Ishikawa (cell line): ENCODE results near the gene PRDM2.

ENCODE experiments used
- CEBPB ChIP-seq: IDR thresholded peaks from 2 replicates; pipeline ENCODE4 v1.6.1; 2012
- CREB1 ChIP-seq: IDR thresholded peaks from 2 replicates; pipeline ENCODE4 v1.6.1; 2012; ENCODE audit warnings: low read depth
- EP300 ChIP-seq: IDR thresholded peaks from 2 replicates; pipeline ENCODE4 v1.6.1; 2012; ENCODE audit warnings: borderline replicate concordance
- NFIC ChIP-seq: IDR thresholded peaks from 2 replicates; pipeline ENCODE4 v1.6.1; 2012
- RAD21 ChIP-seq: IDR thresholded peaks from 2 replicates; pipeline ENCODE4 v1.6.1; 2012; ENCODE audit warnings: low read depth
- TAF1 ChIP-seq: IDR thresholded peaks from 2 replicates; pipeline ENCODE4 v1.6.1; 2012; ENCODE audit warnings: low read depth, mild to moderate bottlenecking
- TCF12 ChIP-seq: IDR thresholded peaks from 2 replicates; pipeline ENCODE4 v1.6.1; 2012; ENCODE audit warnings: low read depth
- USF1 ChIP-seq: IDR thresholded peaks from 2 replicates; pipeline ENCODE4 v1.6.1; 2012
- TF ChIP-seq, protein P1 (sequence below): IDR thresholded peaks from 2 replicates; pipeline ENCODE4 v1.6.1; 2012; ENCODE audit warnings: low read depth, mild to moderate bottlenecking
- TF ChIP-seq, protein P2 (sequence below): IDR thresholded peaks from 2 replicates; pipeline ENCODE4 v1.6.1; 2012

GRCh38 chr1:13830616-13831280, 130.8 kb downstream of the PRDM2 start:
- TF ChIP-seq, protein P1, sequence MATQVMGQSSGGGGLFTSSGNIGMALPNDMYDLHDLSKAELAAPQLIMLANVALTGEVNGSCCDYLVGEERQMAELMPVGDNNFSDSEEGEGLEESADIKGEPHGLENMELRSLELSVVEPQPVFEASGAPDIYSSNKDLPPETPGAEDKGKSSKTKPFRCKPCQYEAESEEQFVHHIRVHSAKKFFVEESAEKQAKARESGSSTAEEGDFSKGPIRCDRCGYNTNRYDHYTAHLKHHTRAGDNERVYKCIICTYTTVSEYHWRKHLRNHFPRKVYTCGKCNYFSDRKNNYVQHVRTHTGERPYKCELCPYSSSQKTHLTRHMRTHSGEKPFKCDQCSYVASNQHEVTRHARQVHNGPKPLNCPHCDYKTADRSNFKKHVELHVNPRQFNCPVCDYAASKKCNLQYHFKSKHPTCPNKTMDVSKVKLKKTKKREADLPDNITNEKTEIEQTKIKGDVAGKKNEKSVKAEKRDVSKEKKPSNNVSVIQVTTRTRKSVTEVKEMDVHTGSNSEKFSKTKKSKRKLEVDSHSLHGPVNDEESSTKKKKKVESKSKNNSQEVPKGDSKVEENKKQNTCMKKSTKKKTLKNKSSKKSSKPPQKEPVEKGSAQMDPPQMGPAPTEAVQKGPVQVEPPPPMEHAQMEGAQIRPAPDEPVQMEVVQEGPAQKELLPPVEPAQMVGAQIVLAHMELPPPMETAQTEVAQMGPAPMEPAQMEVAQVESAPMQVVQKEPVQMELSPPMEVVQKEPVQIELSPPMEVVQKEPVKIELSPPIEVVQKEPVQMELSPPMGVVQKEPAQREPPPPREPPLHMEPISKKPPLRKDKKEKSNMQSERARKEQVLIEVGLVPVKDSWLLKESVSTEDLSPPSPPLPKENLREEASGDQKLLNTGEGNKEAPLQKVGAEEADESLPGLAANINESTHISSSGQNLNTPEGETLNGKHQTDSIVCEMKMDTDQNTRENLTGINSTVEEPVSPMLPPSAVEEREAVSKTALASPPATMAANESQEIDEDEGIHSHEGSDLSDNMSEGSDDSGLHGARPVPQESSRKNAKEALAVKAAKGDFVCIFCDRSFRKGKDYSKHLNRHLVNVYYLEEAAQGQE: no peak
- TF ChIP-seq TCF12 (no peak), RAD21 (no peak), NFIC (no peak), TAF1 (no peak), EP300 (no peak), CEBPB (no peak), CREB1 (no peak), USF1 (no peak)
- TF ChIP-seq, protein P2, sequence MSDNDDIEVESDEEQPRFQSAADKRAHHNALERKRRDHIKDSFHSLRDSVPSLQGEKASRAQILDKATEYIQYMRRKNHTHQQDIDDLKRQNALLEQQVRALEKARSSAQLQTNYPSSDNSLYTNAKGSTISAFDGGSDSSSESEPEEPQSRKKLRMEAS: no peak
